ENCODE measurements around the gene DNAH8.

DNA sequence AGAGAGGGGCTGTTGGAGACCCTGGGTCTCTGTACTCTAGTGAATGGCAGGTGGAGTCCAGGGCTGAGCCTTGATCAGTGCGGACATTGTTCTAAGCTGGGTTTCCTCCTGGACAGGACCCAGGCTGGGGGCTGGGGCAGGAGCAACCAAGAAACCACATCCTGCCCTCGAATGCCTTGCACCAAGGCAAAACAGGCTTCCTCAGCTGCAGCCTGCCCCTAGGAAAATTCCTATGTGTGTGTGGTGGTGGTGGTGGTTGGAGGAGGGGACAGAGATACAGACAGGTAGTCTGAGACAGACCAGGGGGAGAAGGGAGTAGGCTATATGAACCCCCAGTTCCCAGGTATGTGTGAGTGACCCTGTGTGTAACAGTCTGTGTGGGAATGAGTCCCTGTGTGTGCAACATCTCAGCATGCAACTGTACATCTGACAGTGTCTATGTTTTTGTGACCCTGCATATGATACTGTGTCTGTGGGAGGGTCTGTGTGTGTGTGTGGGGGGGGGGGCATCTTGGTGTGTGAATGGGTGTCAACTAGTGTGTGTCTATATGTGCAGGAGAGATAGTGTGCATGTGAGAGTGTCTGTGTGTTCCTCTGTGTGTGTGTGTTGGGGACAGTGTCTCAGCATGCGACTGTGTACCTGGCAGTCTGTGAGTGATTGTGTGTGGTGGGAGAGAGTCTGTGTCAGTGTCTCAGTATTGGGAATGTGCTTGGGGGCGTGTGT, 336.4 kb downstream of the DNAH8 start:
- TF ChIP-seq, protein P1, sequence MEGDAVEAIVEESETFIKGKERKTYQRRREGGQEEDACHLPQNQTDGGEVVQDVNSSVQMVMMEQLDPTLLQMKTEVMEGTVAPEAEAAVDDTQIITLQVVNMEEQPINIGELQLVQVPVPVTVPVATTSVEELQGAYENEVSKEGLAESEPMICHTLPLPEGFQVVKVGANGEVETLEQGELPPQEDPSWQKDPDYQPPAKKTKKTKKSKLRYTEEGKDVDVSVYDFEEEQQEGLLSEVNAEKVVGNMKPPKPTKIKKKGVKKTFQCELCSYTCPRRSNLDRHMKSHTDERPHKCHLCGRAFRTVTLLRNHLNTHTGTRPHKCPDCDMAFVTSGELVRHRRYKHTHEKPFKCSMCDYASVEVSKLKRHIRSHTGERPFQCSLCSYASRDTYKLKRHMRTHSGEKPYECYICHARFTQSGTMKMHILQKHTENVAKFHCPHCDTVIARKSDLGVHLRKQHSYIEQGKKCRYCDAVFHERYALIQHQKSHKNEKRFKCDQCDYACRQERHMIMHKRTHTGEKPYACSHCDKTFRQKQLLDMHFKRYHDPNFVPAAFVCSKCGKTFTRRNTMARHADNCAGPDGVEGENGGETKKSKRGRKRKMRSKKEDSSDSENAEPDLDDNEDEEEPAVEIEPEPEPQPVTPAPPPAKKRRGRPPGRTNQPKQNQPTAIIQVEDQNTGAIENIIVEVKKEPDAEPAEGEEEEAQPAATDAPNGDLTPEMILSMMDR (conservative IDR thresholded peaks at IDR 0.05): no peak
- TF ChIP-seq EZH2 (IDR thresholded peaks at IDR 0.05; ENCODE audit: low read depth): no peak

Measured in PC-9 (cell line).